ENCODE results near the gene ATF2.

Gene ATF2

GRCh38 chr2:175164235-175164634 is 3.8 kb downstream of the ATF2 start:
- Histone ChIP-seq H3K4ac (ENCODE audit: low read length) (no peak overlapping the region), H2BK12ac (ENCODE audit: low read length) (no peak overlapping the region), H2AK5ac (ENCODE audit: low read depth, low read length) (no peak overlapping the region), H3K4me2 (ENCODE audit: insufficient read depth, low read length, poor library complexity, severe bottlenecking) (no peak overlapping the region), H2AFZ (ENCODE audit: low read length) (no peak overlapping the region), H2BK15ac (ENCODE audit: low read length) (no peak overlapping the region), H2BK120ac (ENCODE audit: low read depth, low read length) (no peak overlapping the region), H4K91ac (ENCODE audit: low read depth, low read length, poor library complexity) (no peak overlapping the region), H3K4me3 (ENCODE audit: low read length in 2 of 2) (no peak overlapping the region), H3K14ac (ENCODE audit: low read length) (no peak overlapping the region), H2BK5ac (ENCODE audit: low read length) (no peak overlapping the region), H3K9me3 (replicated peaks in 1 of 2; ENCODE audit: control insufficient read depth in 2 of 2, insufficient read depth in 1 of 2, low read depth in 1 of 2, low read length in 2 of 2) (peaks cover 0 to 15% of the 10 kb centered on the region in 2 donors), H3K27me3 (ENCODE audit: control insufficient read depth in 3 of 3, insufficient read depth in 3 of 3, low read depth in 1 of 3, low read length in 3 of 3) (no peaks in the 10 kb centered on the region), H3K4me1 (ENCODE audit: control insufficient read depth in 2 of 2, insufficient read depth in 1 of 2, low read depth in 1 of 2, low read length in 2 of 2) (peaks cover 2% of the 10 kb centered on the region in 2 donors), H3K18ac (ENCODE audit: low read length) (no peak overlapping the region), H3K36me3 (replicated peaks in 1 of 2; ENCODE audit: control insufficient read depth in 2 of 2, insufficient read depth in 2 of 2, low read length in 2 of 2) (peaks cover 2 to 43% of the 10 kb centered on the region in 2 donors), H4K8ac (ENCODE audit: low read depth, low read length) (no peak overlapping the region), H3K79me1 (ENCODE audit: low read depth, low read length) (peaks cover 5% of the 10 kb centered on the region), H3K27ac (replicated peaks; ENCODE audit: low read length) (no peak overlapping the region), H3K9ac (ENCODE audit: low read depth, low read length, poor library complexity) (no peak overlapping the region), H3K23ac (ENCODE audit: low read depth, low read length, poor library complexity) (no peak overlapping the region)
- WGBS, 2 donors (ENCODE audit: extremely low coverage in 2 of 2, insufficient read length in 2 of 2, insufficient replicate concordance in 1 of 2), result no CpG with 5 or more reads among the region's 8 CpGs
- no peak for DNase-seq (ENCODE audit: low spot score)

GRCh38 chr2:175158894-175159293 is 9.1 kb downstream of the ATF2 start:
- no peak overlapping the region for H4K91ac ChIP-seq (ENCODE audit: low read depth, low read length, poor library complexity)
- no peak overlapping the region for H2BK5ac ChIP-seq (ENCODE audit: low read length)
- WGBS, 2 donors (ENCODE audit: extremely low coverage in 2 of 2, insufficient read length in 2 of 2, insufficient replicate concordance in 1 of 2), result no CpG with 5 or more reads among the region's 4 CpGs
- H4K8ac ChIP-seq (ENCODE audit: low read depth, low read length), result no peak overlapping the region
- H3K9ac ChIP-seq (ENCODE audit: low read depth, low read length, poor library complexity), result no peak overlapping the region
- peaks cover 0 to 2% of the 10 kb centered on the region in 2 donors for H3K4me1 ChIP-seq (ENCODE audit: control insufficient read depth in 2 of 2, insufficient read depth in 1 of 2, low read depth in 1 of 2, low read length in 2 of 2)
- no peak overlapping the region for H2AK5ac ChIP-seq (ENCODE audit: low read depth, low read length)
- H3K4me2 ChIP-seq (ENCODE audit: insufficient read depth, low read length, poor library complexity, severe bottlenecking), result no peak overlapping the region
- H3K4me3 ChIP-seq (ENCODE audit: low read length in 2 of 2), result no peak overlapping the region
- H2BK12ac ChIP-seq (ENCODE audit: low read length), result no peak overlapping the region
- H3K18ac ChIP-seq (ENCODE audit: low read length), result no peak overlapping the region
- no peak for DNase-seq (ENCODE audit: low spot score)
- H2BK15ac ChIP-seq (ENCODE audit: low read length), result no peak overlapping the region
- H2BK120ac ChIP-seq (ENCODE audit: low read depth, low read length), result no peak overlapping the region
- no peak overlapping the region for H2AFZ ChIP-seq (ENCODE audit: low read length)
- no peak overlapping the region for H3K14ac ChIP-seq (ENCODE audit: low read length)
- peaks cover 0 to 19% of the 10 kb centered on the region in 2 donors for H3K9me3 ChIP-seq (replicated peaks in 1 of 2; ENCODE audit: control insufficient read depth in 2 of 2, insufficient read depth in 1 of 2, low read depth in 1 of 2, low read length in 2 of 2)
- peaks cover 2% of the 10 kb centered on the region for H3K79me1 ChIP-seq (ENCODE audit: low read depth, low read length)
- H3K27ac ChIP-seq (replicated peaks; ENCODE audit: low read length), result no peak overlapping the region
- H3K4ac ChIP-seq (ENCODE audit: low read length), result no peak overlapping the region
- H3K27me3 ChIP-seq (ENCODE audit: control insufficient read depth in 3 of 3, insufficient read depth in 3 of 3, low read depth in 1 of 3, low read length in 3 of 3), result no peaks in the 10 kb centered on the region
- peaks cover 0 to 64% of the 10 kb centered on the region in 2 donors for H3K36me3 ChIP-seq (replicated peaks in 1 of 2; ENCODE audit: control insufficient read depth in 2 of 2, insufficient read depth in 2 of 2, low read length in 2 of 2)
- no peak overlapping the region for H3K23ac ChIP-seq (ENCODE audit: low read depth, low read length, poor library complexity)

GRCh38 chr2:175156534-175156933 is 11.5 kb downstream of the ATF2 start:
- 100% methylated on average over 1 of the region's 5 CpGs; no CpG with 5 or more reads in 1 of the 2 donors for WGBS, 2 donors (ENCODE audit: extremely low coverage in 2 of 2, insufficient read length in 2 of 2, insufficient replicate concordance in 1 of 2)
- Histone ChIP-seq H3K27ac (replicated peaks; ENCODE audit: low read length) (no peak overlapping the region), H3K36me3 (replicated peaks in 1 of 2; ENCODE audit: control insufficient read depth in 2 of 2, insufficient read depth in 2 of 2, low read length in 2 of 2) (peaks cover 0 to 66% of the 10 kb centered on the region in 2 donors)

GRCh38 chr2:175154661-175155082 is 13.3 kb downstream of the ATF2 start:
- Histone ChIP-seq H2BK120ac (ENCODE audit: low read depth, low read length) (no peak overlapping the region), H2BK5ac (ENCODE audit: low read length) (no peak overlapping the region), H3K4me3 (ENCODE audit: low read length in 2 of 2) (no peak overlapping the region), H2BK15ac (ENCODE audit: low read length) (no peak overlapping the region), H4K8ac (ENCODE audit: low read depth, low read length) (no peak overlapping the region), H4K91ac (ENCODE audit: low read depth, low read length, poor library complexity) (no peak overlapping the region), H3K79me1 (ENCODE audit: low read depth, low read length) (peaks cover 2% of the 10 kb centered on the region), H3K4me1 (ENCODE audit: control insufficient read depth in 2 of 2, insufficient read depth in 1 of 2, low read depth in 1 of 2, low read length in 2 of 2) (no peaks in the 10 kb centered on the region), H3K36me3 (replicated peaks in 1 of 2; ENCODE audit: control insufficient read depth in 2 of 2, insufficient read depth in 2 of 2, low read length in 2 of 2) (peaks cover 0 to 70% of the 10 kb centered on the region in 2 donors), H3K18ac (ENCODE audit: low read length) (no peak overlapping the region), H3K14ac (ENCODE audit: low read length) (no peak overlapping the region), H3K27ac (replicated peaks; ENCODE audit: low read length) (no peak overlapping the region), H3K27me3 (ENCODE audit: control insufficient read depth in 3 of 3, insufficient read depth in 3 of 3, low read depth in 1 of 3, low read length in 3 of 3) (no peaks in the 10 kb centered on the region), H3K4ac (ENCODE audit: low read length) (no peak overlapping the region), H2BK12ac (ENCODE audit: low read length) (no peak overlapping the region), H3K23ac (ENCODE audit: low read depth, low read length, poor library complexity) (no peak overlapping the region), H3K9me3 (replicated peaks in 1 of 2; ENCODE audit: control insufficient read depth in 2 of 2, insufficient read depth in 1 of 2, low read depth in 1 of 2, low read length in 2 of 2) (peaks cover 0 to 19% of the 10 kb centered on the region in 2 donors), H3K4me2 (ENCODE audit: insufficient read depth, low read length, poor library complexity, severe bottlenecking) (no peak overlapping the region), H2AK5ac (ENCODE audit: low read depth, low read length) (no peak overlapping the region), H3K9ac (ENCODE audit: low read depth, low read length, poor library complexity) (no peak overlapping the region), H2AFZ (ENCODE audit: low read length) (no peak overlapping the region)
- DNase-seq (ENCODE audit: low spot score), result no peak

More at GRCh38 chr2:175156534-175156933, 11.5 kb downstream of the ATF2 start:
- H3K9ac ChIP-seq (ENCODE audit: low read depth, low read length, poor library complexity), result no peak overlapping the region
- H3K79me1 ChIP-seq (ENCODE audit: low read depth, low read length), result peaks cover 2% of the 10 kb centered on the region
- no peak overlapping the region for H3K4me2 ChIP-seq (ENCODE audit: insufficient read depth, low read length, poor library complexity, severe bottlenecking)
- H3K23ac ChIP-seq (ENCODE audit: low read depth, low read length, poor library complexity), result no peak overlapping the region
- H3K27me3 ChIP-seq (ENCODE audit: control insufficient read depth in 3 of 3, insufficient read depth in 3 of 3, low read depth in 1 of 3, low read length in 3 of 3), result no peaks in the 10 kb centered on the region
- peaks cover 0 to 2% of the 10 kb centered on the region in 2 donors for H3K4me1 ChIP-seq (ENCODE audit: control insufficient read depth in 2 of 2, insufficient read depth in 1 of 2, low read depth in 1 of 2, low read length in 2 of 2)
- H2BK12ac ChIP-seq (ENCODE audit: low read length), result no peak overlapping the region
- H2AK5ac ChIP-seq (ENCODE audit: low read depth, low read length), result no peak overlapping the region
- no peak overlapping the region for H3K14ac ChIP-seq (ENCODE audit: low read length)
- H3K9me3 ChIP-seq (replicated peaks in 1 of 2; ENCODE audit: control insufficient read depth in 2 of 2, insufficient read depth in 1 of 2, low read depth in 1 of 2, low read length in 2 of 2), result peaks cover 0 to 19% of the 10 kb centered on the region in 2 donors
- H3K4ac ChIP-seq (ENCODE audit: low read length), result no peak overlapping the region
- no peak overlapping the region for H4K8ac ChIP-seq (ENCODE audit: low read depth, low read length)
- H2BK5ac ChIP-seq (ENCODE audit: low read length), result no peak overlapping the region
- no peak overlapping the region for H3K18ac ChIP-seq (ENCODE audit: low read length)
- no peak overlapping the region for H2BK15ac ChIP-seq (ENCODE audit: low read length)
- H3K4me3 ChIP-seq (ENCODE audit: low read length in 2 of 2), result no peak overlapping the region
- no peak overlapping the region for H2AFZ ChIP-seq (ENCODE audit: low read length)
- H2BK120ac ChIP-seq (ENCODE audit: low read depth, low read length), result no peak overlapping the region
- no peak overlapping the region for H4K91ac ChIP-seq (ENCODE audit: low read depth, low read length, poor library complexity)
- no peak for DNase-seq (ENCODE audit: low spot score)
